K562 (cell line): ENCODE results near the gene SLC7A11. TPM values are rescaled to one million over a fixed set of nuclear protein-coding genes. Genes with fewer than 3 reads are reported as not detected.

Experiments used
- CSDE1 ChIP-seq, 2 experiments: fragments of 450-650 bp; IDR thresholded peaks; 2 replicates each; pipeline ENCODE4 v1.6.1; 2016; ENCODE audit warnings: mild to moderate bottlenecking in 1 of 2
- HDAC1 ChIP-seq, 2 experiments: fragments of 450-650 bp; IDR thresholded peaks; 2 replicates each; pipeline ENCODE4 v1.6.1; 2016 to 2017; ENCODE audit warnings: inconsistent platforms in 1 of 2, mild to moderate bottlenecking in 1 of 2, moderate library complexity in 1 of 2
- ILK ChIP-seq: fragments of 450-650 bp; IDR thresholded peaks from 2 replicates; pipeline ENCODE4 v1.6.1; 2016; ENCODE audit warnings: missing genetic modification characterization, low read depth, mild to moderate bottlenecking, missing compliant biosample characterization, moderate library complexity, borderline replicate concordance
- PTRF ChIP-seq: fragments of 450-650 bp; IDR thresholded peaks from 2 replicates; pipeline ENCODE4 v1.6.1; 2016; ENCODE audit warnings: mild to moderate bottlenecking, missing genetic modification characterization, missing compliant biosample characterization
- SMAD4 ChIP-seq: fragments of 250-450 bp; sonication (Bioruptor Pico); conservative IDR thresholded peaks from 2 replicates; pipeline ENCODE4 v1.8.0; 2021; ENCODE audit warnings: inconsistent platforms, mild to moderate bottlenecking, moderate library complexity
- ZKSCAN8 ChIP-seq: fragments of 200-800 bp; sonication (Bioruptor generic); IDR thresholded peaks from 2 replicates; pipeline ENCODE4 v1.6.1; 2016; ENCODE audit warnings: missing genetic modification characterization, missing compliant biosample characterization
- ZNF121 ChIP-seq: sonication (generic); formaldehyde crosslinking; conservative IDR thresholded peaks from 2 replicates; pipeline ENCODE4 v1.8.0; 2022; ENCODE audit warnings: missing genetic modification reagents
- polyA plus RNA-seq, 8 experiments: library from polyadenylated mRNA; depleted of rRNA in 4 of 8; stranded (reverse) in 5 of 8; unstranded in 3 of 8; fragments of >200 nt; fragmentation: Nextera tagmentation in 2 of 8; fragmentation: Illumina TruSeq in 1 of 8; extraction: Ambion mirVana in 2 of 8; extraction: Trizol in 1 of 8; gene quantifications; 2 replicates each; pipeline versions ENCODE4 v1.2.1 to v1.2.3, GENCODE V29; 2011 to 2014; ENCODE audit warnings: inconsistent platforms in 1 of 8, missing spikeins in 1 of 8
- total RNA-seq, 7 experiments: library from RNA; depleted of rRNA in 6 of 7; stranded (reverse); fragments of >200 nt in 6 of 7; fragmentation: Illumina TruSeq in 2 of 7; extraction: Trizol in 2 of 7; gene quantifications; 2 replicates each; pipeline versions ENCODE4 v1.2.1 to v1.2.3, GENCODE V29; 2011 to 2021; ENCODE audit warnings: low replicate concordance in 1 of 7
- TF ChIP-seq, protein P1 (sequence below): sonication (generic); formaldehyde crosslinking; IDR thresholded peaks from 2 replicates; pipeline ENCODE4 v1.8.0; 2022; ENCODE audit warnings: missing genetic modification reagents, mild to moderate bottlenecking, moderate library complexity, borderline replicate concordance
- TF ChIP-seq, protein P2 (sequence below): fragments of 200-800 bp; sonication (Bioruptor generic); IDR thresholded peaks from 2 replicates; pipeline ENCODE4 v1.6.1; 2016; ENCODE audit warnings: missing genetic modification characterization, missing compliant biosample characterization
- TF ChIP-seq, protein P3 (sequence below), 2 experiments: fragments of 450-650 bp; IDR thresholded peaks; 2 replicates each; pipeline ENCODE4 v1.6.1; 2016; ENCODE audit warnings: mild to moderate bottlenecking in 2 of 2, borderline replicate concordance in 1 of 2, low read depth in 1 of 2, moderate library complexity in 1 of 2

Gene SLC7A11
- total and polyA plus RNA-seq, 9 of the 15 experiments (the other 6 are each of a cell fraction or from before 2014, with no cell fraction given): 4.5 to 26.1 (median 13.5) TPM

DNA sequence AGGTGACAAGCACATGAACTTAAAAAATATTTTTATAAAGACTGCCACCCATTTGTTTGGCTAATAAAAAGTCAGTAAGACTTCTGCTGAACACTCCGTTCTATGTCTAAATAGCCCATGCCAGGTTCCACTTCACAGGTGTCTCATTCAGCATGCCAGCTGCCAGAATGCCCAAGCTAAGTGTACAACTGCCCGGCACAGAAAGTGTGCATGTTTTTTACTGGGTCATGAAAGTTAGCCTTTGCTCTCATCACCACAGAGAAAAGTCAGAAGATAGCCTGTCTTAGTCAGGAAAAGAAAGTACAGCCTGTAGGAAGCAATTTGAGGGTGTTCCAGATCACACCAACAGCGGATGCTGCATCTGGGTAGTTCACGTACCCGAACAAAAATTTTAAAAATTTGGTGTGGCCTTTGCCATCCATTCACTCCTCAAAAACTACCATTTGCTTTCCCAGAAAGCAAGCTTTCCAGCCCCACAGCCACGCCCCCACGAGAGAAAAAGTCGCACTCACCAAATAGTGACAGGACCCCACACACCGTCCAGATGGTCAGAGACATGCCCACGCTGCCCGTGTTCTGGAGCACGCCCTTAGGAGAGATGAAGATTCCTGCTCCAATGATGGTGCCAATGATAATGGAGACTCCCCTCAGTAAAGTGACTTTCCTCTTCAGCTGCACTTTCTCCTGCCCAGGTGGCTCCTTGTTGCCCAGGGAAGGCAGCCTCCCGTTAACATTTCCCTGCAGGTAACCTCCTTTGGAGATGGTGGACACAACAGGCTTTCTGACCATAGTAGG lies 671 bp downstream of the SLC7A11 start (continued):
- TF ChIP-seq, protein P1, sequence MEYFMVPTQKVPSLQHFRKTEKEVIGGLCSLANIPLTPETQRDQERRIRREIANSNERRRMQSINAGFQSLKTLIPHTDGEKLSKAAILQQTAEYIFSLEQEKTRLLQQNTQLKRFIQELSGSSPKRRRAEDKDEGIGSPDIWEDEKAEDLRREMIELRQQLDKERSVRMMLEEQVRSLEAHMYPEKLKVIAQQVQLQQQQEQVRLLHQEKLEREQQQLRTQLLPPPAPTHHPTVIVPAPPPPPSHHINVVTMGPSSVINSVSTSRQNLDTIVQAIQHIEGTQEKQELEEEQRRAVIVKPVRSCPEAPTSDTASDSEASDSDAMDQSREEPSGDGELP (CRISPR knock-in tag): peak; percentile 69; the same call in 1 of the 2 replicates
- TF ChIP-seq HDAC1 (IDR thresholded peaks at IDR 0.05): peak in 1 of 2 experiments; percentile 82; a peak in 2 of 4 replicates
- TF ChIP-seq, protein P2, sequence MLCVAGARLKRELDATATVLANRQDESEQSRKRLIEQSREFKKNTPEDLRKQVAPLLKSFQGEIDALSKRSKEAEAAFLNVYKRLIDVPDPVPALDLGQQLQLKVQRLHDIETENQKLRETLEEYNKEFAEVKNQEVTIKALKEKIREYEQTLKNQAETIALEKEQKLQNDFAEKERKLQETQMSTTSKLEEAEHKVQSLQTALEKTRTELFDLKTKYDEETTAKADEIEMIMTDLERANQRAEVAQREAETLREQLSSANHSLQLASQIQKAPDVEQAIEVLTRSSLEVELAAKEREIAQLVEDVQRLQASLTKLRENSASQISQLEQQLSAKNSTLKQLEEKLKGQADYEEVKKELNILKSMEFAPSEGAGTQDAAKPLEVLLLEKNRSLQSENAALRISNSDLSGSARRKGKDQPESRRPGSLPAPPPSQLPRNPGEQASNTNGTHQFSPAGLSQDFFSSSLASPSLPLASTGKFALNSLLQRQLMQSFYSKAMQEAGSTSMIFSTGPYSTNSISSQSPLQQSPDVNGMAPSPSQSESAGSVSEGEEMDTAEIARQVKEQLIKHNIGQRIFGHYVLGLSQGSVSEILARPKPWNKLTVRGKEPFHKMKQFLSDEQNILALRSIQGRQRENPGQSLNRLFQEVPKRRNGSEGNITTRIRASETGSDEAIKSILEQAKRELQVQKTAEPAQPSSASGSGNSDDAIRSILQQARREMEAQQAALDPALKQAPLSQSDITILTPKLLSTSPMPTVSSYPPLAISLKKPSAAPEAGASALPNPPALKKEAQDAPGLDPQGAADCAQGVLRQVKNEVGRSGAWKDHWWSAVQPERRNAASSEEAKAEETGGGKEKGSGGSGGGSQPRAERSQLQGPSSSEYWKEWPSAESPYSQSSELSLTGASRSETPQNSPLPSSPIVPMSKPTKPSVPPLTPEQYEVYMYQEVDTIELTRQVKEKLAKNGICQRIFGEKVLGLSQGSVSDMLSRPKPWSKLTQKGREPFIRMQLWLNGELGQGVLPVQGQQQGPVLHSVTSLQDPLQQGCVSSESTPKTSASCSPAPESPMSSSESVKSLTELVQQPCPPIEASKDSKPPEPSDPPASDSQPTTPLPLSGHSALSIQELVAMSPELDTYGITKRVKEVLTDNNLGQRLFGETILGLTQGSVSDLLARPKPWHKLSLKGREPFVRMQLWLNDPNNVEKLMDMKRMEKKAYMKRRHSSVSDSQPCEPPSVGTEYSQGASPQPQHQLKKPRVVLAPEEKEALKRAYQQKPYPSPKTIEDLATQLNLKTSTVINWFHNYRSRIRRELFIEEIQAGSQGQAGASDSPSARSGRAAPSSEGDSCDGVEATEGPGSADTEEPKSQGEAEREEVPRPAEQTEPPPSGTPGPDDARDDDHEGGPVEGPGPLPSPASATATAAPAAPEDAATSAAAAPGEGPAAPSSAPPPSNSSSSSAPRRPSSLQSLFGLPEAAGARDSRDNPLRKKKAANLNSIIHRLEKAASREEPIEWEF (CRISPR knock-in tag): no peak
- no peak for TF ChIP-seq CSDE1 (IDR thresholded peaks at IDR 0.05)
- TF ChIP-seq ILK (tag): no peak
- TF ChIP-seq, protein P3, sequence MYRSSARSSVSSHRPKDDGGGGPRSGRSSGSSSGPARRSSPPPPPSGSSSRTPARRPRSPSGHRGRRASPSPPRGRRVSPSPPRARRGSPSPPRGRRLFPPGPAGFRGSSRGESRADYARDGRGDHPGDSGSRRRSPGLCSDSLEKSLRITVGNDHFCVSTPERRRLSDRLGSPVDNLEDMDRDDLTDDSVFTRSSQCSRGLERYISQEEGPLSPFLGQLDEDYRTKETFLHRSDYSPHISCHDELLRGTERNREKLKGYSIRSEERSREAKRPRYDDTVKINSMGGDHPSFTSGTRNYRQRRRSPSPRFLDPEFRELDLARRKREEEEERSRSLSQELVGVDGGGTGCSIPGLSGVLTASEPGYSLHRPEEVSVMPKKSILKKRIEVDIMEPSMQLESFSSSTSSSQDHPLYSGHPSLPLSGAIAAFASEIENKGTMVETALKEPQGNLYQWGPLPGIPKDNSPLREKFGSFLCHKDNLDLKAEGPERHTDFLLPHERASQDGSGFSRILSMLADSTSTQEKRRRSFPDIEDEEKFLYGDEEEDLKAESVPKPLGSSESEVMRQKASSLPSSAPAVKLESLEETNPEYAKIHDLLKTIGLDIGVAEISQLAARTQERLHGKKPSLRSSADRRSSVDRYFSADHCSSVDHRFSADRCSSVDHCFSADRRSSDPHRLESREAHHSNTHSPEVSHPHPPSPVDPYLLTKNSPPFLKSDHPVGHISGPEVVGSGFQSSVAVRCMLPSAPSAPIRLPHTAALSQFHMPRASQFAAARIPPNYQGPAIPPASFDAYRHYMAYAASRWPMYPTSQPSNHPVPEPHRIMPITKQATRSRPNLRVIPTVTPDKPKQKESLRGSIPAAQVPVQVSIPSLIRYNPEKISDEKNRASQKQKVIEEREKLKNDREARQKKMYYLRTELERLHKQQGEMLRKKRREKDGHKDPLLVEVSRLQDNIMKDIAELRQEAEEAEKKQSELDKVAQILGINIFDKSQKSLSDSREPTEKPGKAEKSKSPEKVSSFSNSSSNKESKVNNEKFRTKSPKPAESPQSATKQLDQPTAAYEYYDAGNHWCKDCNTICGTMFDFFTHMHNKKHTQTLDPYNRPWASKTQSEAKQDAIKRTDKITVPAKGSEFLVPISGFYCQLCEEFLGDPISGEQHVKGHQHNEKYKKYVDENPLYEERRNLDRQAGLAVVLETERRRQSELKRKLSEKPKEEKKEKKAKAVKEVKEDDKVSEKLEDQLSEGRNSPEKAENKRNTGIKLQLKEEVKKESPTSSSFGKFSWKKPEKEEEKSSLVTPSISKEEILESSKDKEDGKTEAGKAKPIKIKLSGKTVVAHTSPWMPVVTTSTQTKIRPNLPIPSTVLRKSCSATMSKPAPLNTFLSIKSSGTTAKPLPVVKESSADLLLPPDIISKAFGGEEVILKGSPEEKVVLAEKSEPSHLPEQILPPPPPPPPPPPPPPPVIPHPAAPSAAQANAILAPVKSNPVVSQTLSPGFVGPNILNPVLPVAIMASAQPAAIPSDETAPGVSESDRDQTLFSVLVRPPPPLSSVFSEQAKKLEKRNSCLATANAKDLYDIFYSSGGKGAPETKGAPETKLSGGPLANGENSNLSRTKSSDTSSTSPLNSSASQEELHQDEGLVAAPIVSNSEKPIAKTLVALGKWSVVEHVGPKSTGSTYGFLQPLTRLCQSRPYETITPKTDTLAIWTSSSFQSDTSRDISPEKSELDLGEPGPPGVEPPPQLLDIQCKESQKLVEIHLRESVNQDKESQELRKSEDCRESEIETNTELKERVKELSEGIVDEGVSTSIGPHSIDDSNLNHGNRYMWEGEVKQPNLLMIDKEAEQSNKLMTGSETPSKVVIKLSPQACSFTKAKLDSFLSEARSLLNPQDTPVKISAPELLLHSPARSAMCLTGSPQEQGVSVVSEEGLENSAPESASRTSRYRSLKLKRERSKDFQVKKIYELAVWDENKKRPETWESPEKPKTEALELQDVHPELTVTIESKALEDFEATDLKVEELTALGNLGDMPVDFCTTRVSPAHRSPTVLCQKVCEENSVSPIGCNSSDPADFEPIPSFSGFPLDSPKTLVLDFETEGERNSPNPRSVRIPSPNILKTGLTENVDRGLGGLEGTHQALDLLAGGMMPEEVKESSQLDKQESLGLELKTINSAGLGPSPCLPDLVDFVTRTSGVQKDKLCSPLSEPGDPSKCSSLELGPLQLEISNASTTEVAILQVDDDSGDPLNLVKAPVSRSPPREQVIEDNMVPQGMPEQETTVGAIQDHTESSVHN (IDR thresholded peaks at IDR 0.05; ENCODE audit: borderline replicate concordance in 1 of 2, low read depth in 1 of 2): no peak
- no peak for TF ChIP-seq SMAD4 (CRISPR knock-in tag)
- TF ChIP-seq ZNF121 (CRISPR knock-in tag): no peak
- TF ChIP-seq PTRF: no peak
- TF ChIP-seq ZKSCAN8 (CRISPR knock-in tag): no peak
